Measurements from ENCODE around the gene LMBR1.

- TF ChIP-seq, protein P1, sequence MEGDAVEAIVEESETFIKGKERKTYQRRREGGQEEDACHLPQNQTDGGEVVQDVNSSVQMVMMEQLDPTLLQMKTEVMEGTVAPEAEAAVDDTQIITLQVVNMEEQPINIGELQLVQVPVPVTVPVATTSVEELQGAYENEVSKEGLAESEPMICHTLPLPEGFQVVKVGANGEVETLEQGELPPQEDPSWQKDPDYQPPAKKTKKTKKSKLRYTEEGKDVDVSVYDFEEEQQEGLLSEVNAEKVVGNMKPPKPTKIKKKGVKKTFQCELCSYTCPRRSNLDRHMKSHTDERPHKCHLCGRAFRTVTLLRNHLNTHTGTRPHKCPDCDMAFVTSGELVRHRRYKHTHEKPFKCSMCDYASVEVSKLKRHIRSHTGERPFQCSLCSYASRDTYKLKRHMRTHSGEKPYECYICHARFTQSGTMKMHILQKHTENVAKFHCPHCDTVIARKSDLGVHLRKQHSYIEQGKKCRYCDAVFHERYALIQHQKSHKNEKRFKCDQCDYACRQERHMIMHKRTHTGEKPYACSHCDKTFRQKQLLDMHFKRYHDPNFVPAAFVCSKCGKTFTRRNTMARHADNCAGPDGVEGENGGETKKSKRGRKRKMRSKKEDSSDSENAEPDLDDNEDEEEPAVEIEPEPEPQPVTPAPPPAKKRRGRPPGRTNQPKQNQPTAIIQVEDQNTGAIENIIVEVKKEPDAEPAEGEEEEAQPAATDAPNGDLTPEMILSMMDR (IDR thresholded peaks at IDR 0.05), result no peak
- TF ChIP-seq POLR2A (IDR thresholded peaks at IDR 0.05), result no peak
These were observed 109.1 kb downstream of the LMBR1 start for GRCh38 chr7:156783864-156784263.

Measured in gastroesophageal sphincter (tissue), 3 donors.